Measurements from ENCODE around the gene C10orf53. TPM values are rescaled to one million over a fixed set of nuclear protein-coding genes. Genes with fewer than 3 reads are reported as not detected.

Gene C10orf53, protein sequence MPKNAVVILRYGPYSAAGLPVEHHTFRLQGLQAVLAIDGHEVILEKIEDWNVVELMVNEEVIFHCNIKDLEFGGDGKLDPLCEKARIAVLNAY
- total RNA-seq = not detected
- not detected for polyA plus RNA-seq
- long read RNA-seq, donor 1 = 0 reads
- long read RNA-seq, donor 2 = 0 reads

DNA sequence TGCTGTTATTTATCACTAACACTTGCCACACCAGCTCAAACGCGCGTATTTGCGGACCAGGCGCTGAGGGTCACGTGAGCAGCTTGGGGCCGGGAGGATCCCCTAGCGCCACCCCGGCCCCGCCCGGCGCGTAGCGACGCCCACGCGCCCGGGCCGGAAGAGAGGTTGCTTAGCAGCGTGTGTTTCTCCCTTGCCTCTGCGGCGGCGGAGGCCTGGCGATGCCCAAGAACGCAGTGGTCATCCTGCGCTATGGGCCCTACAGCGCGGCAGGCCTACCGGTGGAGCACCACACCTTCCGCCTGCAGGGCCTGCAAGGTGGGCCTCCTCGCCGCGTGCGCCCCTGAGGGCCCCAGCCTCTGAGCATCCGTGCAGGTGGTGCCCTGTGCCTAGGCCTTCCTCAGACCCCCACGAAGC, at the start of gene C10orf53:
Gene C10orf53 (plus strand): TSS at position 172 of the 414 bp plus-strand sequence. CDS start 47 bp downstream, at position 219.
- Histone ChIP-seq H3K4me1 (ENCODE audit: control insufficient read depth in 1 of 2, insufficient read depth in 2 of 2, low read length in 2 of 2) (no peaks in the 10 kb centered on the region), H3K36me3 (ENCODE audit: control insufficient read depth in 1 of 2, insufficient read depth in 2 of 2, low read length in 1 of 2) (no peaks in the 10 kb centered on the region), H3K9me3 (ENCODE audit: control insufficient read depth, low read length) (peaks cover 6% of the 10 kb centered on the region), H3K4me3 (ENCODE audit: low read length in 2 of 2) (no peak within 1 kb of the TSS), H3K27me3 (ENCODE audit: control insufficient read depth in 1 of 2, insufficient read depth in 2 of 2, low read length in 1 of 2) (no peaks in the 10 kb centered on the region), H3K27ac (ENCODE audit: low read depth in 1 of 2, low read length in 2 of 2) (no peak within 1 kb of the TSS)
- intact Hi-C loops (cut with DNase I) = no loop called here
- DNase-seq (no peak), ATAC-seq (ENCODE audit: low FRiP score) (no peak)
- WGBS, 2 donors = 7% methylated on average over 29 to 36 of the region's 36 CpGs

DNA sequence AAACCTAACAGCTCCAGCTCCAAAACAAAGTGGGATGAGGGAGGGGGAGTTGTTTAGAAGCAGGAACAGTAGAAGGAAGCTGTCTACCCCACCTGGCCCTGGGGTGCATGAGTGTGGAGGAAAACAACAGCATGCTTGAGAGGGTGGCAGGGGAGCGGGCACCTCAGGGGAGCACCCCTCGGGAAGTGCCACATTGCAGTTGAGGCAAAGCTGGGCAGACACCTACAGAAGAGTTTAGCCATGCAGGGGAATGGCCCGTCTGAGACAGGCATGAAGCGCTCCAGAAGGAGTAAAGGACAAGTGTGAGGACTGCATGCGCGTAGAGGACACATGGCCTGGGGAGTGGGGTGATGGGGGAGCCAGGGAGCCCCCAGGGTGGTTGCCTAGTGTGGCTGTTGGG, 47.5 kb upstream of the C10orf53 start:
- intact Hi-C loops (cut with DNase I) = no loop called here
- Histone ChIP-seq H3K9me3 (ENCODE audit: control insufficient read depth, low read length) (no peaks in the 10 kb centered on the region), H3K27me3 (ENCODE audit: control insufficient read depth in 1 of 2, insufficient read depth in 2 of 2, low read length in 1 of 2) (no peaks in the 10 kb centered on the region), H3K27ac (ENCODE audit: low read depth in 1 of 2, low read length in 2 of 2) (no peak overlapping the region), H3K4me1 (ENCODE audit: control insufficient read depth in 1 of 2, insufficient read depth in 2 of 2, low read length in 2 of 2) (no peaks in the 10 kb centered on the region), H3K36me3 (ENCODE audit: control insufficient read depth in 1 of 2, insufficient read depth in 2 of 2, low read length in 1 of 2) (no peaks in the 10 kb centered on the region), H3K4me3 (ENCODE audit: low read length in 2 of 2) (no peak overlapping the region)
- ATAC-seq (ENCODE audit: low FRiP score) (no peak), DNase-seq (peak; percentile 37 to 54)
- 90 to 92% methylated on average over 6 of the region's 6 CpGs for WGBS, 2 donors

DNA sequence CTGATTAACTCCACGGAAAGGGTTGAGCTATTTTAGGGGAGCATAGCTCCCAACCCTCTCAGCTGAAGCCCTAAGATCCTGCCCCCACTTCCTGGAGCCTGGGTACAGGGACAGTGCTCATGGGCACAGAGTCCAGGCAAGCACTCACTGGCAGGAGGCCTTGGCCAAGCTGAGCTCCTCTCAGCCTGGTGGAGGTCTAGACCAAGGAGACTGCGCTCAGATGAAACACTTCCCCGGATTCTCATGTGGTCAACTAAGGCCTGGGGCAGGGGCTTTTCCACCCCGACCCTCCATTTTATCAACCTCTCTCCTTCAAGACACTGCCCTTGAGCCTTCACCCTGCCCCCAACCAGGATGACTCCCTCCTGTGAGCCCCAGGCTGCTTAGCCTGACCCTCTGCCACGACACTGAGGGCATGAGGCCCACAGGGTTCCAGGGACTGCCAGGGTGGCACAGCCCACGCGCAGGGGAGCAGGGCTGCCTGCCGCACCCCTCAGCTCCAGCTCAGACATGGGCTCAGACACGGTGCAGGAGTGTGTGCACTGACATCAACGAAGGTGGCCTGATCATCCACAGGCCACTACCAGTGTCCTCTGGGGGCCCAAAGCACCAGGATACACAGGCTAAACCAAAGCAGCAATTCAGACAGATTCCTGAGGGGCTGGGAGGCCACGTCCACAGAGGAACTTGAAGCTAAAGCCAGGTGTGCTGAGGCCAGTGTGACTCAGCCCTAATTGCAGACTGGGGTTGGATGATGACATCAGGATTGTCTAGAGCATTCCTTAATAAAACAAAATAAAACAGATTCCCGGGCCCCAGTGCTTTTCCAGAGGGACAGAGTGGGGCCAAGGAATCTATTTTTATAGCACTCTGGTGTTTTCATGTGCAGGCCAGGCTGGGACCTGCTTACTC, 46.8 kb upstream of the C10orf53 start:
- Histone ChIP-seq H3K9me3 (ENCODE audit: control insufficient read depth, low read length) (no peaks in the 10 kb centered on the region), H3K4me3 (ENCODE audit: low read length in 2 of 2) (no peak overlapping the region), H3K36me3 (ENCODE audit: control insufficient read depth in 1 of 2, insufficient read depth in 2 of 2, low read length in 1 of 2) (no peaks in the 10 kb centered on the region), H3K27ac (ENCODE audit: low read depth in 1 of 2, low read length in 2 of 2) (no peak overlapping the region), H3K27me3 (ENCODE audit: control insufficient read depth in 1 of 2, insufficient read depth in 2 of 2, low read length in 1 of 2) (no peaks in the 10 kb centered on the region), H3K4me1 (ENCODE audit: control insufficient read depth in 1 of 2, insufficient read depth in 2 of 2, low read length in 2 of 2) (no peaks in the 10 kb centered on the region)
- peak; percentile 19 for ATAC-seq (ENCODE audit: low FRiP score)
- intact Hi-C loops (cut with DNase I) = no loop called here
- peak; percentile 23 to 49 for DNase-seq
- WGBS, 2 donors = 52 to 55% methylated on average over 12 of the region's 12 CpGs

DNA sequence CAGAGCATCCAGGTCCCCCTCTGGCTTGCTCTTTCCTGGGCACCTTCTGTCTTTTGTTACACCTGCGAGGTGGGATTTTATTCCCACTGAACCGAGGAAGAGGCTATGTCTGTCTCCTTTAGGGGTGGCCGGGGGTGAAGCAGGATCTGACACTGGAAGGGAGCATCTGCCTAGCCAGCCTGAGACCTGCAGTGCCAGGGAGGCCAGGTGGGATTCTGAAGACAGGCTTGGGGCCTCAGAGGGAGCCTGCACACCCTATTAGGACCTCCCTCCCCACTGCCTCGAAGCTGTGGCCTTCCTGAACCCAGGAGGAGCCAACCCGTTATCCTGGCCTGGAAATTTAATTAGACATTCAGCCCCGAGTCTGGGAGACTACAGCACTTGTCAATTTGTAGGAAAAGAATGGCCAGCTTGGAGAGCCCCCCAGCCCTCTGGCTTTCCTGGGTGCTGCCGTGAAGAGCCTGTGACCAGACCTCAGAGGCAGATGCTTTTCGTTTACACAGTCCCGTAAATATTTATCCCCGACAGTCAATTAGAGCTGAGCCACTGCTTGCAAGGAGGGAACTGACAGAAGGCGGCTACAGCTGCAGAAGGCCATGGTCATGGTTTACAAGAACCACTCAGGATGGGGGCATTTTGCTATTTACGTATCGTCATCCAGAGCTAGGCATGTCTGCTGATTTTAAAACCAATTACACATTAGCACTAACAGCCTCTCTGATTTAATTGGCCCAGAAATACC, 46.0 kb upstream of the C10orf53 start:
- H3K27me3 ChIP-seq (ENCODE audit: control insufficient read depth in 1 of 2, insufficient read depth in 2 of 2, low read length in 1 of 2) = no peaks in the 10 kb centered on the region
- no peak overlapping the region for H3K4me3 ChIP-seq (ENCODE audit: low read length in 2 of 2)
- WGBS, 2 donors = 50 to 53% methylated on average over 13 of the region's 13 CpGs
- intact Hi-C loops (cut with DNase I) = no loop called here
- ATAC-seq (ENCODE audit: low FRiP score) = no peak
- no peak overlapping the region for H3K27ac ChIP-seq (ENCODE audit: low read depth in 1 of 2, low read length in 2 of 2)
- H3K4me1 ChIP-seq (ENCODE audit: control insufficient read depth in 1 of 2, insufficient read depth in 2 of 2, low read length in 2 of 2) = no peaks in the 10 kb centered on the region
- H3K36me3 ChIP-seq (ENCODE audit: control insufficient read depth in 1 of 2, insufficient read depth in 2 of 2, low read length in 1 of 2) = no peaks in the 10 kb centered on the region
- peak; percentile 12 to 46 for DNase-seq
- H3K9me3 ChIP-seq (ENCODE audit: control insufficient read depth, low read length) = no peaks in the 10 kb centered on the region

DNA sequence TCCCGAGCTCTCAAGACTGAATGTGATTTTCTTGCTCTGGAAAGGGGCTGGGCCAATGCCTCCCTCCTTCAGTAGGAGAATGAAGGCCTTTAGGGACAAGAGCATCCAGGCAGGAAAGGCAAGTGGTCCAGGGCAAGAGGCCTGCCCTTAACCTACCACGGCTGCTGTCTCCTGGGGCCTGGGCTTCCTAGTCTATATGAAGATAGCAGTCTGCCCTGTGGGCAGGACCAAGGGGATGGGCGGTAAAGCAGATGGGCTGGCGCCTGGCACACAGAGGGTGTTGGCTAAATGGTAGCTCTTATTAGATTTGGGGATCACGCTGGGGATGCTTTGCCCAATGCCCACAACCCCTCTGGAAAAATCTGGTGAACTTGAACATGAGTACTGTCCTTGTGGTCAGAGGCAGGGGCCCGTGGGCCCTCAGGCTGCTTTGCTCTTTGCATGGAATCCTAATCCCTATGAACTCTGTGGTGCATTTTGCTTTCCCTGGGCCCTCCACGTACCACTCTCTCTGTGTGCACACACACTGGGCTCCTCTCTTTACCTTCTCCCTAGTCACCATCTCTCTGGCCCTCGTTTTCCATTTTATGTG, 45.3 kb upstream of the C10orf53 start:
- intact Hi-C loops (cut with DNase I) = no loop called here
- H3K4me3 ChIP-seq (ENCODE audit: low read length in 2 of 2) = no peak overlapping the region
- H3K4me1 ChIP-seq (ENCODE audit: control insufficient read depth in 1 of 2, insufficient read depth in 2 of 2, low read length in 2 of 2) = no peaks in the 10 kb centered on the region
- WGBS, 2 donors = 77 to 78% methylated on average over 8 of the region's 8 CpGs
- no peaks in the 10 kb centered on the region for H3K9me3 ChIP-seq (ENCODE audit: control insufficient read depth, low read length)
- DNase-seq (peak; percentile 29 to 66), ATAC-seq (ENCODE audit: low FRiP score) (no peak)
- no peaks in the 10 kb centered on the region for H3K36me3 ChIP-seq (ENCODE audit: control insufficient read depth in 1 of 2, insufficient read depth in 2 of 2, low read length in 1 of 2)
- no peaks in the 10 kb centered on the region for H3K27me3 ChIP-seq (ENCODE audit: control insufficient read depth in 1 of 2, insufficient read depth in 2 of 2, low read length in 1 of 2)
- no peak overlapping the region for H3K27ac ChIP-seq (ENCODE audit: low read depth in 1 of 2, low read length in 2 of 2)

DNA sequence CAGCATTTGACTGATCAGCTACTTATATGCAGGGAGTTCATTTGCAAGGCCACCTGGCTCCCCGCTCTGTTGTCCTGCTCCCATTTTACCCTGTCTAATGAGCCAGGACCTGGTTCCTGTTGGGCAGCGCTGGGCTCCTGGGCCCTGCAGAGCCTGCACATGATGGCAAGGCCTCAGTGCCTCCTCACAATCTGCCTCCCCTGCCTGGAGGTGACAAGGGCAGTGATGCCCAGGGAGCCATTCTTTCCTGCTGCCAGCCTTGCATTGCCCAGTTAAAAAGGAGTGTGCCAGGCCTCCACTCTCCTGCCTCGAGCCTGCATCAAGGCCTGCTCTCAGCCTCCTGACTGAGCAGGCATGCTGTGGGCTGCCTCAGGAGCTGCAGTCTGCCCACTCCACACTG, 37.1 kb upstream of the C10orf53 start:
- intact Hi-C loops (cut with DNase I) = no loop called here
- no peaks in the 10 kb centered on the region for H3K27me3 ChIP-seq (ENCODE audit: control insufficient read depth in 1 of 2, insufficient read depth in 2 of 2, low read length in 1 of 2)
- DNase-seq = peak in 1 of 2 donors; percentile 60
- no peaks in the 10 kb centered on the region for H3K36me3 ChIP-seq (ENCODE audit: control insufficient read depth in 1 of 2, insufficient read depth in 2 of 2, low read length in 1 of 2)
- H3K4me3 ChIP-seq (ENCODE audit: low read length in 2 of 2) = no peak overlapping the region
- WGBS, 2 donors = 86 to 98% methylated on average over 3 of the region's 3 CpGs
- ATAC-seq (ENCODE audit: low FRiP score) = no peak
- H3K9me3 ChIP-seq (ENCODE audit: control insufficient read depth, low read length) = no peaks in the 10 kb centered on the region
- H3K27ac ChIP-seq (ENCODE audit: low read depth in 1 of 2, low read length in 2 of 2) = no peak overlapping the region
- H3K4me1 ChIP-seq (ENCODE audit: control insufficient read depth in 1 of 2, insufficient read depth in 2 of 2, low read length in 2 of 2) = no peaks in the 10 kb centered on the region

DNA sequence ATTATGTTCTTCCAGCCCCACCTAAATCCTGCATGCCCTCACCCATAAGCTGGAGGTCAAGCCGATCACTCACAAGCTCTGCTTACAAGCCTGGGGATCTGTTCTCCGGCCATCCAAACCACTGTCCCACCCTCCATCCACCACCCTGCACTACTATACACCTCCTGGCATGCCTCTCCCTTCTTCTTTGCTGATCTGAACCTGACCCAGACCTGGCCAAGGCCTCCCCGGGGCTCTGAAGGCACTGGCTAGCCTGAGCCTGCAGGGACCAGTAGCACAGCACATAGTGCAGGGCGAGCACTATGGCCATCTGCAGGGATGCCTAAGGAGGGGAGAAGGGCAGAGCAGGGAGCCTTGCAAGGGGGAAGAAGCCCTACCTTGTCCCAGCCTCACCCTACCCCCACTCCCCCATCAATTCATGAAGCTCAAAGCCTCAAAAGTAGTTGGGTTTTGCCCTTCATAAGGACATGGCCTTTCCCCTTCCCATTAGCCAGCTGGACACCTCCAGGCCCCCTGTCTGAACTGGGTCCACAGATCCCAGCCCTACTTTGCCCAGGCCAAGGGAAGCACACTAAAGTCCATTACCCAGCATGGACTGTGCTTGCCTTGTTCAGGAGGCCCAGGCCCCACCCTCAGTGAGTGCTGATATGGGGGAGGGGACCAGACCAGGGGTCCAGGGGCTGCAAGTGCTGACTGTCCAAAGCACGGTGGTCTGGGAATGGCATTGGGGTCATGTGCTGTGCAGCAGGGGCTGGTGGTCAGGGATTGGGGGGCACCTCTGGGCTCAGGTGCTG, 36.0 kb upstream of the C10orf53 start:
- H3K27ac ChIP-seq (ENCODE audit: low read depth in 1 of 2, low read length in 2 of 2) = no peak overlapping the region
- H3K4me3 ChIP-seq (ENCODE audit: low read length in 2 of 2) = no peak overlapping the region
- intact Hi-C loops (cut with DNase I) = no loop called here
- WGBS, 2 donors = 86 to 90% methylated on average over 5 of the region's 5 CpGs
- H3K27me3 ChIP-seq (ENCODE audit: control insufficient read depth in 1 of 2, insufficient read depth in 2 of 2, low read length in 1 of 2) = no peaks in the 10 kb centered on the region
- no peaks in the 10 kb centered on the region for H3K9me3 ChIP-seq (ENCODE audit: control insufficient read depth, low read length)
- no peaks in the 10 kb centered on the region for H3K4me1 ChIP-seq (ENCODE audit: control insufficient read depth in 1 of 2, insufficient read depth in 2 of 2, low read length in 2 of 2)
- ATAC-seq (ENCODE audit: low FRiP score) (peak; percentile 13), DNase-seq (peak in 1 of 2 donors; percentile 59)
- H3K36me3 ChIP-seq (ENCODE audit: control insufficient read depth in 1 of 2, insufficient read depth in 2 of 2, low read length in 1 of 2) = no peaks in the 10 kb centered on the region

All from aorta (tissue), 5 donors.